ENCODE results near the gene EIF1AX. TPM values are rescaled to one million over a fixed set of nuclear protein-coding genes. Genes with fewer than 3 reads are reported as not detected.

Gene EIF1AX
- total and polyA plus RNA-seq, 9 of the 15 experiments (the other 6 are each of a cell fraction or from before 2014, with no cell fraction given), result 54.2 to 178 (median 73.5) TPM

- TF ChIP-seq ZBTB40 (IDR thresholded peaks at IDR 0.05), result no peak
- TF ChIP-seq ZBTB40 (CRISPR knock-in tag; IDR thresholded peaks at IDR 0.05), result no peak
- no peak for TF ChIP-seq MCM7 (IDR thresholded peaks at IDR 0.05)
- no peak for TF ChIP-seq KAT2B (IDR thresholded peaks at IDR 0.05; ENCODE audit: low read depth, low read length)
- no peak for TF ChIP-seq DPF2 (IDR thresholded peaks at IDR 0.05)
- TF ChIP-seq NR1H2 (CRISPR knock-in tag; IDR thresholded peaks at IDR 0.05), result no peak
Observed at GRCh38 chrX:20139966-20140365, 1.7 kb downstream of the EIF1AX start (continued).
